Measurements from ENCODE around the gene PASK.

DNA sequence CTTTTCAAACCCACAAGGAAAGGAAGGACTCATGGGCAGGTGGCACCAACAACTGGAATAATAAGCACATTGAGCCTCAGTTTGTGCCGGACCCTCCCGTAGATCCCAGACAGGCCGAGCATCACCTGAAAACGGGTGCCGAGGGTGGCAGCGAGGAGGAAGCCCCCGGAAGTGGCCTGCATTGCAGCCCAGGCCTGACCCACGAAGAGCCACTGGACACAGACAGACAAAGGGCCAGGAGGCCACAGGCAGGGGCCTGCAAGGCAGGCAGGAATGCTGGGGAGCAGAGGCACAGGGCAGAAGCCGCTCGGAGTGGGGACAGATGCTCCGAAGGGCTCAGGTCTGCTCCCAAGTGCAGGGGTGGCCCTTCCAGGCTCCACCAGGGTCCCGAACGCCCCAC, 78.9 kb downstream of the PASK start:
- no peak for TF ChIP-seq SP1 (IDR thresholded peaks at IDR 0.05)
- no peak for TF ChIP-seq ELF4 (IDR thresholded peaks at IDR 0.05)

Data from HEK293T (cell line).